IMR-90 (cell line): ENCODE data around the gene MSANTD7. TPM values are rescaled to one million over a fixed set of nuclear protein-coding genes. Genes with fewer than 3 reads are reported as not detected.

Experiments
- ATAC-seq: fragments of 200-7000 bp; cut with Tn5 transposase; 2 replicates; pipeline ENCODE4 v1.9.1; 2020; ENCODE audit warnings: low read depth, mild to moderate bottlenecking, moderate library complexity
- BruUV-seq: library from RNA; stranded (reverse); fragments of 400-500 nt; replicated peaks from 2 replicates; lab custom pipeline; 2021; lab: Mats Ljungman, UMichigan
- CTCF ChIA-PET: fragments of 300-600 bp; formaldehyde crosslinking; extraction: SDS; loops from one replicate; lab custom pipeline; 2021; ENCODE audit warnings: antibody characterized with exemption; lab: Yijun Ruan, JAX
- POLR2A ChIA-PET: fragments of 300-600 bp; sonication (Branson Sonifier 250); formaldehyde crosslinking; loops from one replicate; lab custom pipeline; 2022; ENCODE audit warnings: antibody characterized with exemption; ENCODE audit not compliant: unreplicated experiment; lab: Charles Lee
- DNase-seq: peaks from one replicate; pipeline ENCODE4 v3.0.0; 2013
- H2AFZ ChIP-seq: replicated peaks from 2 replicates; pipeline ENCODE3; 2013; ENCODE audit warnings: low read length, mild to moderate bottlenecking; ENCODE audit not compliant: poor library complexity
- H2AK5ac ChIP-seq: 2 replicates; pipeline ENCODE4 v1.6.1; 2013; ENCODE audit warnings: low read depth, low read length, inconsistent platforms
- H2AK9ac ChIP-seq: replicated peaks from 2 replicates; pipeline ENCODE3; 2013; ENCODE audit warnings: mild to moderate bottlenecking, low read depth, low read length, moderate library complexity; ENCODE audit not compliant: poor library complexity
- H2BK120ac ChIP-seq: 2 replicates; pipeline ENCODE4 v1.6.1; 2013; ENCODE audit warnings: low read depth, low read length, inconsistent platforms
- H2BK15ac ChIP-seq: 3 replicates; pipeline ENCODE4 v1.6.1; 2013; ENCODE audit warnings: low read depth, low read length, inconsistent platforms
- H2BK20ac ChIP-seq: 2 replicates; pipeline ENCODE4 v1.6.1; 2013; ENCODE audit warnings: low read depth, mild to moderate bottlenecking, inconsistent platforms, low read length, moderate library complexity
- H2BK5ac ChIP-seq: 2 replicates; pipeline ENCODE4 v1.6.1; 2013; ENCODE audit warnings: mild to moderate bottlenecking, low read depth, low read length, inconsistent platforms; ENCODE audit not compliant: poor library complexity, severe bottlenecking
- H3K14ac ChIP-seq: replicated peaks from 2 replicates; pipeline ENCODE4 v1.6.1; 2013; ENCODE audit warnings: low read depth, low read length, inconsistent platforms
- H3K18ac ChIP-seq: 2 replicates; pipeline ENCODE4 v1.6.1; 2013; ENCODE audit warnings: low read depth, low read length, control low read depth
- H3K23ac ChIP-seq: 2 replicates; pipeline ENCODE4 v1.6.1; 2013; ENCODE audit warnings: low read depth, low read length, inconsistent platforms
- H3K27ac ChIP-seq: 2 replicates; pipeline ENCODE4 v1.5.1; 2013; ENCODE audit warnings: mild to moderate bottlenecking, control low read depth, low read length; ENCODE audit not compliant: insufficient read depth
- H3K27me3 ChIP-seq: 2 replicates; pipeline ENCODE4 v1.6.1; 2013; ENCODE audit warnings: low read length; ENCODE audit not compliant: control insufficient read depth, insufficient read depth
- H3K36me3 ChIP-seq: 2 replicates; pipeline ENCODE4 v1.6.1; 2013; ENCODE audit warnings: low read length, mixed read lengths; ENCODE audit not compliant: control insufficient read depth, insufficient read depth
- H3K4ac ChIP-seq: 2 replicates; pipeline ENCODE4 v1.6.1; 2013; ENCODE audit warnings: low read depth, low read length, inconsistent platforms
- H3K4me1 ChIP-seq: 2 replicates; pipeline ENCODE4 v1.6.1; 2013; ENCODE audit warnings: low read length, mixed read lengths; ENCODE audit not compliant: control insufficient read depth, insufficient read depth
- H3K4me2 ChIP-seq: 2 replicates; pipeline ENCODE4 v1.6.1; 2013; ENCODE audit warnings: low read depth, mild to moderate bottlenecking, control low read depth, low read length, moderate library complexity
- H3K4me3 ChIP-seq: 2 replicates; pipeline ENCODE4 v1.5.1; 2013; ENCODE audit warnings: low read depth, mild to moderate bottlenecking, control low read depth, low read length, moderate library complexity; ENCODE audit not compliant: insufficient read depth
- H3K56ac ChIP-seq: 2 replicates; pipeline ENCODE4 v1.6.1; 2013; ENCODE audit warnings: low read length, inconsistent platforms; ENCODE audit not compliant: insufficient read depth; ENCODE audit errors: extremely low read depth
- H3K79me1 ChIP-seq, 2 experiments: 2 replicates each; pipeline ENCODE4 v1.6.1; 2013; ENCODE audit warnings: low read length in 2 of 2, inconsistent platforms in 1 of 2, low read depth in 1 of 2
- H3K9ac ChIP-seq: 2 replicates; pipeline ENCODE4 v1.6.1; 2013; ENCODE audit warnings: low read depth, low read length, control low read depth
- H3K9me1 ChIP-seq: 2 replicates; pipeline ENCODE4 v1.6.1; 2013; ENCODE audit warnings: low read length, inconsistent platforms; ENCODE audit not compliant: insufficient read depth
- H3K9me3 ChIP-seq: 2 replicates; pipeline ENCODE4 v1.6.1; 2013; ENCODE audit warnings: low read length; ENCODE audit not compliant: control insufficient read depth, insufficient read depth
- H4K20me1 ChIP-seq: 2 replicates; pipeline ENCODE4 v1.6.1; 2013; ENCODE audit warnings: low read length, inconsistent platforms; ENCODE audit not compliant: insufficient read depth
- H4K5ac ChIP-seq: 2 replicates; pipeline ENCODE4 v1.6.1; 2013; ENCODE audit warnings: mild to moderate bottlenecking, low read depth, low read length, control low read depth
- H4K8ac ChIP-seq, 2 experiments: 2 replicates each; pipeline ENCODE4 v1.6.1; 2013; ENCODE audit warnings: low read depth in 2 of 2, low read length in 2 of 2, control low read depth in 1 of 2, inconsistent platforms in 1 of 2
- H4K91ac ChIP-seq: 2 replicates; pipeline ENCODE4 v1.6.1; 2013; ENCODE audit warnings: low read depth, low read length, inconsistent platforms; ENCODE audit not compliant: insufficient read depth
- CEBPB ChIP-seq: IDR thresholded peaks from 2 replicates; pipeline ENCODE4 v1.6.1; 2012; ENCODE audit warnings: low read depth, low read length, improper control_type of control experiment
- ELK1 ChIP-seq: fragments of 150-350 bp; IDR thresholded peaks from 2 replicates; pipeline ENCODE4 v1.6.1; 2016; ENCODE audit warnings: low read depth, mild to moderate bottlenecking, low read length, moderate library complexity, borderline replicate concordance
- RAD21 ChIP-seq: IDR thresholded peaks from 2 replicates; pipeline ENCODE4 v1.6.1; 2012; ENCODE audit warnings: low read length, improper control_type of control experiment
- SMC3 ChIP-seq: fragments of 150-350 bp; IDR thresholded peaks from 2 replicates; pipeline ENCODE4 v1.6.1; 2016; ENCODE audit warnings: low read depth, mild to moderate bottlenecking, antibody characterized with exemption, low read length, moderate library complexity
- USF2 ChIP-seq: fragments of 150-350 bp; IDR thresholded peaks from 2 replicates; pipeline ENCODE4 v1.6.1; 2017; ENCODE audit warnings: mild to moderate bottlenecking, antibody characterized with exemption, low read length, low read depth
- WGBS, 2 experiments: methylation state at CpG; one replicate each; pipeline versions ENCODE4 v1.1.5 to v1.1.7; 2013; ENCODE audit warnings: missing lambda C conversion rate in 2 of 2; ENCODE audit not compliant: insufficient read length in 1 of 2; ENCODE audit errors: extremely low coverage in 2 of 2; 5-methylcytosine and 5-hydroxymethylcytosine counted together
- dilution Hi-C: fragments of 300-500 bp; cut with HindIII; formaldehyde crosslinking; loops from one replicate; pipeline ENCODE4 v1.14.3; 2018; ENCODE audit warnings: low sequenced_read_pairs; ENCODE audit not compliant: unreplicated experiment
- in situ Hi-C: fragments of 300-500 bp; cut with MboI; formaldehyde crosslinking; loops from 3 replicates; pipeline ENCODE4 v1.14.3; 2019; ENCODE audit warnings: low sequenced_read_pairs, inconsistent platforms, mixed read lengths
- intact Hi-C: fragments of 100-400 bp; cut with micrococcal nuclease; formaldehyde crosslinking; loops from 2 replicates; pipeline ENCODE4 v1.10.0; 2022
- polyA plus RNA-seq, 3 experiments: library from polyadenylated mRNA; depleted of rRNA; stranded (reverse); fragments of >200 nt; gene quantifications; 2 replicates each; pipeline ENCODE4 v1.2.3, GENCODE V29; 2012; ENCODE audit warnings: low replicate concordance in 1 of 3
- total RNA-seq: library from RNA; depleted of rRNA; stranded (reverse); fragments of >200 nt; gene quantifications from 2 replicates; pipeline ENCODE4 v1.2.3, GENCODE V29; 2012

MSANTD7 gene
- total and polyA plus RNA-seq, 2 of the 4 experiments (the other 2 are of a cell fraction): 4.7 to 16.0 TPM

GRCh38 chr10:14873090-14873760 lies 35.1 kb downstream of the MSANTD7 start (continued):
- no peak for TF ChIP-seq RAD21

- Histone ChIP-seq H3K9me1 (peaks cover 12% of the 10 kb centered on the region), H2BK15ac (no peak overlapping the region), H4K8ac (no peak overlapping the region), H3K56ac (no peak overlapping the region), H2AK9ac (no peak overlapping the region), H3K9ac (no peak overlapping the region), H2BK20ac (no peak overlapping the region), H2AFZ (no peak overlapping the region), H2BK120ac (no peak overlapping the region), H3K14ac (no peak overlapping the region), H3K9me3 (no peaks in the 10 kb centered on the region), H4K20me1 (peaks cover 9% of the 10 kb centered on the region; the same call in 1 of the 2 replicates), H3K36me3 (no peaks in the 10 kb centered on the region), H3K4ac (no peak overlapping the region), H3K4me1 (peaks cover 12% of the 10 kb centered on the region), H3K23ac (peak overlapping the region; percentile 50; the same call in 1 of the 2 replicates), H3K79me1 (peaks cover 30 to 48% of the 10 kb centered on the region in 2 experiments), H4K91ac (no peak overlapping the region), H3K27ac (no peak overlapping the region), H3K4me3 (no peak overlapping the region), H2BK5ac (no peak overlapping the region), H2AK5ac (no peak overlapping the region), H4K5ac (no peak overlapping the region), H3K18ac (no peak overlapping the region), H3K27me3 (no peaks in the 10 kb centered on the region), H3K4me2 (no peak overlapping the region)
- no peak for TF ChIP-seq SMC3
- TF ChIP-seq ELK1: no peak
- TF ChIP-seq CEBPB: peak; percentile 48
- TF ChIP-seq USF2: no peak
- in situ Hi-C loops (no loop called here), intact Hi-C loops (loop anchor here (10.0 kb wide), 1 partner anchor 229 kb away; no protein-coding TSS in a partner anchor), dilution Hi-C loops (no loop called here)
- POLR2A ChIA-PET: no interaction called here
- DNase-seq (no peak), ATAC-seq (no peak)
- 98% methylated on average over 8 of the region's 12 CpGs; no CpG with 5 or more reads in 1 of the 2 experiments for WGBS, 2 experiments
- BruUV-seq: no TSS peak
- CTCF ChIA-PET: interaction anchor here (0.6 kb wide), 1 partner anchor 25 kb away, joined by 4 read pairs; no protein-coding TSS in a partner anchor
Observed at GRCh38 chr10:14875941-14876340, 37.8 kb downstream of the MSANTD7 start.
